Lung (tissue), 12 donors: ENCODE measurements around the gene NDUFB2. TPM values are rescaled to one million over a fixed set of nuclear protein-coding genes. Genes with fewer than 3 reads are reported as not detected.
"Not testable (repeated sequence)": the region's sequence is repeated elsewhere in the genome, so short reads cannot be mapped to it uniquely, and the experiment has no call there.

ENCODE experiments used
- ATAC-seq: fragments of 200-7000 bp; cut with Tn5 transposase; one replicate; pipeline ENCODE4 v1.9.1; 2020; ENCODE audit warnings: moderate number of reproducible peaks; ENCODE audit not compliant: insufficient read depth, low FRiP score
- DNase-seq, 3 donors: peaks; one replicate each; pipeline ENCODE4 v3.0.0-alpha.2; 2013 to 2017
- H3K27ac ChIP-seq, 2 donors: one replicate each; pipeline ENCODE4 v1.5.1; 2013; ENCODE audit warnings: mild to moderate bottlenecking in 2 of 2, moderate library complexity in 2 of 2, control low read depth in 1 of 2, inconsistent platforms in 1 of 2, low read depth in 1 of 2, low read length in 1 of 2
- H3K27me3 ChIP-seq, 3 donors: one replicate each; pipeline ENCODE4 v1.5.1; 2013; ENCODE audit warnings: low read length in 2 of 3; ENCODE audit not compliant: control insufficient read depth in 3 of 3, insufficient read depth in 3 of 3
- H3K36me3 ChIP-seq, 4 donors: one replicate each; pipeline ENCODE4 v1.5.1; 2013; ENCODE audit warnings: low read length in 4 of 4, mild to moderate bottlenecking in 1 of 4, moderate library complexity in 1 of 4; ENCODE audit not compliant: control insufficient read depth in 4 of 4, insufficient read depth in 4 of 4
- H3K4me1 ChIP-seq, 5 donors: one replicate each; pipeline ENCODE4 v1.5.1; 2013; ENCODE audit warnings: low read length in 5 of 5, mild to moderate bottlenecking in 2 of 5, moderate library complexity in 1 of 5; ENCODE audit not compliant: control insufficient read depth in 5 of 5, insufficient read depth in 5 of 5
- H3K4me3 ChIP-seq: one replicate; pipeline ENCODE4 v1.5.1; 2013; ENCODE audit warnings: mild to moderate bottlenecking, control low read depth, moderate library complexity
- H3K9ac ChIP-seq, 2 donors: one replicate each; pipeline ENCODE4 v1.5.1; 2013; ENCODE audit warnings: low read length in 2 of 2, control low read depth in 1 of 2; ENCODE audit not compliant: insufficient read depth in 1 of 2
- H3K9me3 ChIP-seq, 4 donors: one replicate each; pipeline ENCODE4 v1.5.1; 2013; ENCODE audit warnings: low read length in 3 of 4, mild to moderate bottlenecking in 1 of 4, moderate library complexity in 1 of 4; ENCODE audit not compliant: control insufficient read depth in 4 of 4, insufficient read depth in 3 of 4
- WGBS, 2 donors: extraction: QIAGEN DNeasy Blood & Tissue Kit; methylation state at CpG; one replicate each; pipeline ENCODE4 v1.1.7; 2013; 5-methylcytosine and 5-hydroxymethylcytosine counted together
- polyA plus RNA-seq, 2 donors: library from polyadenylated mRNA; stranded (reverse); fragments of 200-250 nt; gene quantifications; one replicate each; pipeline ENCODE4 v1.2.1, GENCODE V29; 2013
- total RNA-seq, 2 donors: library from RNA; depleted of rRNA in 1 of 2; stranded (reverse); fragments of >200 nt in 1 of 2; gene quantifications; one replicate each; pipeline ENCODE4 v1.2.1, GENCODE V29; 2014 to 2021
- TF ChIP-seq, protein P1 (sequence below): IDR thresholded peaks from 2 replicates; pipeline ENCODE4 v1.5.1; 2012; ENCODE audit warnings: mild to moderate bottlenecking; ENCODE audit errors: control extremely low read depth, extremely low read depth
- donor health status: control.
- donor health status: control.
- donor health status: Bipolar disorder and iron deficiency.
- donor health status: healthy.
- donor health status: DM: yes; HTN: yes; CAD: no.

NDUFB2 gene
- total and polyA plus RNA-seq, 4 donors, result 52.3 to 327 (median 190) TPM

DNA sequence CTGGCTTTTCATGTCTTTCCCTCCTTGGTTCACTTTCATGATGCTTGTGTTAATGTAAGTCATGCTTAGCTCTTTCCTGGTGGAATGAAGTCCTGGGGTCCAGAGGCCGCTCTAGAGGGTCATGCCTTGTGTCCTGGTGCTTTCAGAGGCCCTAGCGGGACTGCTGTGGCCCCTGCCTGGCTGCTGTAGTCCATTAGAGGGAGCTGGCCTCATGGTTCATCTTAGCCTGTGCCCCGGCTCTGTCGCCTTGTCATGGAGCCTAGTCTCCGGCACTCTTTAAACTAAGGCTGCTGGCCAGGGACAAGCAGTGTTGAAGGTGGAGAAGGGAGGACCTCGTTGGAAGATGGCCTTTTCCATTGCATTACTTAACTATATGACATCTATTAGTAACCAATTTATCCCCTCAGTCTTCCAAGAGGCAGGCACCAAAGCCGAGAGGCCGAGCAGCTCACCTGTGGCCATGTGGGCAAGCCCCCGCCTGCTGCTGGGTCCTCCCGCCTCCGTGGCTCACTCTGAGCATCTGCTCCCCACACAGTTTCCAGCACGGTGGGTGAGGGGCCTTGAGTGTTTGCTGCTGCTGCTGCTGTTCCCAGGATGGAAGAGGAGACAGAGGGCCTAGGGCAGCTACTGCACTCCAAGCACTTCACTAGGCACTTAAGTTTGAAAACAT is 5.0 kb upstream of the NDUFB2 start:
- Histone ChIP-seq H3K4me1 (peaks cover 0 to 8% (median 0%) of the 10 kb centered on the region in 5 donors), H3K4me3 (no peak overlapping the region), H3K27me3 (no peaks in the 10 kb centered on the region), H3K9me3 (no peaks in the 10 kb centered on the region), H3K9ac (no peak overlapping the region), H3K27ac (no peak overlapping the region), H3K36me3 (peaks cover 0 to 14% (median 0%) of the 10 kb centered on the region in 4 donors)
- DNase-seq (no peak), ATAC-seq (no peak)
- TF ChIP-seq, protein P1, sequence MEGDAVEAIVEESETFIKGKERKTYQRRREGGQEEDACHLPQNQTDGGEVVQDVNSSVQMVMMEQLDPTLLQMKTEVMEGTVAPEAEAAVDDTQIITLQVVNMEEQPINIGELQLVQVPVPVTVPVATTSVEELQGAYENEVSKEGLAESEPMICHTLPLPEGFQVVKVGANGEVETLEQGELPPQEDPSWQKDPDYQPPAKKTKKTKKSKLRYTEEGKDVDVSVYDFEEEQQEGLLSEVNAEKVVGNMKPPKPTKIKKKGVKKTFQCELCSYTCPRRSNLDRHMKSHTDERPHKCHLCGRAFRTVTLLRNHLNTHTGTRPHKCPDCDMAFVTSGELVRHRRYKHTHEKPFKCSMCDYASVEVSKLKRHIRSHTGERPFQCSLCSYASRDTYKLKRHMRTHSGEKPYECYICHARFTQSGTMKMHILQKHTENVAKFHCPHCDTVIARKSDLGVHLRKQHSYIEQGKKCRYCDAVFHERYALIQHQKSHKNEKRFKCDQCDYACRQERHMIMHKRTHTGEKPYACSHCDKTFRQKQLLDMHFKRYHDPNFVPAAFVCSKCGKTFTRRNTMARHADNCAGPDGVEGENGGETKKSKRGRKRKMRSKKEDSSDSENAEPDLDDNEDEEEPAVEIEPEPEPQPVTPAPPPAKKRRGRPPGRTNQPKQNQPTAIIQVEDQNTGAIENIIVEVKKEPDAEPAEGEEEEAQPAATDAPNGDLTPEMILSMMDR, result no peak
- 90 to 96% methylated on average over 12 of the region's 12 CpGs for WGBS, 2 donors

DNA sequence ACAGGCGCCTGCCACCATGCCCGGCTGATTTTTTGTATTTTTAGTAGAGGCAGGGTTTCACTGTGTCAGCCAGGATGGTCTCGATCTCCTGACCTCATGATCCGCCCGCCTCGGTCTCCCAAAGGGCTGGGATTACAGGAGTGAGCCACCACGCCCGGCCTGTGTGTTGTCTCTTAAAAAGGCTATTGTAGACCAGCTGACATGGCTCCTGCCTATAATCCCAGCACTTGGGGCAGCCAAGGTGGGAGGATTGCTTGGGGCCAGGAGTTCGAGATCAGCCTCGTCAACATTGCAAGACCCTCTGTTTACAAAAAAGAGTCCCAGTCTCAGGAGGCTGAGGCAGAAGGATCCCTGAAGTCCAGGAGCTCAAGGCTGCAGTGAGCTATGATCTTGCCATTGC is 2.7 kb upstream of the NDUFB2 start:
- not testable (repeated sequence) for H3K9me3 ChIP-seq, ATAC-seq, H3K4me3 ChIP-seq, DNase-seq, H3K9ac ChIP-seq, H3K27ac ChIP-seq, H3K27me3 ChIP-seq
- WGBS, 2 donors, result 97 to 99% methylated on average over 10 of the region's 10 CpGs
- Histone ChIP-seq H3K4me1 (peaks cover 0 to 18% (median 9%) of the 10 kb centered on the region in 5 donors), H3K36me3 (peaks cover 0 to 10% (median 1%) of the 10 kb centered on the region in 4 donors)

DNA sequence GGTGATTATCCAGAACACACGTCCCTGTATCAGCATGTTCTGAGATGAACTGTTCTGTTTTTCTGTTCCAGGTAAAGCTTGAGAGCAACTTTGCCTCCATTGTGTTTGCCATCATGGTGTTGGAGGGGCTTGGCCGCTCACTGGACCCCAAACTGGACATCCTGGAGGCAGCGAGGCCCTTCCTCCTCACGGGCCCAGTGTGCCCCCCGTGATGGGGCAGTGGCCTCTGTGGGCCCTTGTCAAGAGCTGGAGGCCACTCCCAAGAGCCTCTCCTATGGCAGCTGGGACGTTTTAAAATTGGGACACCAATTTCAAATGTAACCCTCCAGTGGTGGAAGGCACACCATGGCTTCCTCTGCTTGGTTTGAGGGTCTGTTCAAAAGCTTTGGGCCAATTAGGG is 1.9 kb upstream of the NDUFB2 start:
- Histone ChIP-seq H3K4me3 (no peak overlapping the region), H3K36me3 (peaks cover 0 to 5% (median 1%) of the 10 kb centered on the region in 4 donors), H3K27ac (no peak overlapping the region), H3K4me1 (peaks cover 0 to 18% (median 9%) of the 10 kb centered on the region in 5 donors), H3K27me3 (no peaks in the 10 kb centered on the region), H3K9me3 (no peaks in the 10 kb centered on the region), H3K9ac (no peak overlapping the region)
- ATAC-seq (no peak), DNase-seq (no peak)
- WGBS, 2 donors, result 93% methylated on average over 6 of the region's 6 CpGs
- TF ChIP-seq, protein P1, result no peak

DNA sequence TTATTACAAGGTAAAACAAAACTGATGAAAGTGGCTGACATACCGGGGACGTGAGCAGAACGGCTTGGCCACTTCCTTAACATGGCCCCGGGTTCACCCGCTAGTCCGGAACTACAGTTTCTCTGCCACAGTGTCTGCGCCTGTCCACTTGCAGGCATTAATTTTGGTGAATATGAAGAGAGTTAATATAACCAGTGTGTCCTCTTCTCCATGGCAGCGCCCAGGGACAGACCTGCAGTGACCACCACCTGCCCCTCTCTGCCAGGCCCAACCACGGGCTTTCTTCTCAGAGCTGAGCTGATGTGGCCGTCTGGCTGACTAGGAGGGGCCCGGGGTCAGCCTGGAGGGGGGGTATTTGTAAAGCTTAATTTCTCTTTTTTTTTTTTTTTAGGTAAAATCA is 1.1 kb upstream of the NDUFB2 start:
- Histone ChIP-seq H3K4me1 (peaks cover 0 to 18% (median 9%) of the 10 kb centered on the region in 5 donors), H3K36me3 (peaks cover 0 to 2% (median under 1%) of the 10 kb centered on the region in 4 donors), H3K27ac (no peak overlapping the region), H3K9me3 (no peaks in the 10 kb centered on the region), H3K9ac (no peak overlapping the region), H3K27me3 (no peaks in the 10 kb centered on the region), H3K4me3 (no peak overlapping the region)
- 95 to 96% methylated on average over 11 of the region's 11 CpGs for WGBS, 2 donors
- DNase-seq (no peak), ATAC-seq (no peak)
- TF ChIP-seq, protein P1, result no peak
